Gastroesophageal sphincter (tissue), 3 donors: ENCODE data around the gene POLR3K.

ENCODE experiments used
- CTCF ChIP-seq, 4 experiments: fragments of 200-600 bp in 2 of 4; fragments of 450-650 bp in 2 of 4; sonication (generic) in 1 of 4; IDR thresholded peaks; one replicate each; pipeline ENCODE4 v1.5.1; 2017 to 2019; ENCODE audit warnings: antibody characterized with exemption in 4 of 4, mild to moderate bottlenecking in 2 of 4, moderate library complexity in 2 of 4
- EP300 ChIP-seq: sonication (generic); formaldehyde crosslinking; IDR thresholded peaks from one replicate; pipeline ENCODE4 v1.6.1; 2017; ENCODE audit warnings: antibody characterized with exemption, mild to moderate bottlenecking
- POLR2A ChIP-seq, 2 donors: fragments of 450-650 bp; IDR thresholded peaks; one replicate each; pipeline ENCODE4 v1.6.1; 2017; ENCODE audit warnings: antibody characterized with exemption in 2 of 2, mild to moderate bottlenecking in 2 of 2, moderate library complexity in 1 of 2
- POLR2AphosphoS5 ChIP-seq: sonication (generic); formaldehyde crosslinking; IDR thresholded peaks from one replicate; pipeline ENCODE4 v1.6.1; 2017; ENCODE audit warnings: antibody characterized with exemption

- no peak for TF ChIP-seq CTCF (IDR thresholded peaks at IDR 0.05)
- TF ChIP-seq POLR2A (IDR thresholded peaks at IDR 0.05): no peak
- TF ChIP-seq POLR2AphosphoS5: no peak
- TF ChIP-seq EP300: no peak
Measured at GRCh38 chr16:69181-69580, 15.8 kb upstream of the POLR3K start.
